ENCODE measurements around the gene MAD1L1. TPM values are rescaled to one million over a fixed set of nuclear protein-coding genes. Genes with fewer than 3 reads are reported as not detected.

The MAD1L1 gene
- total RNA-seq, 2 experiments from 2014 or later, result 157 to 160 TPM

DNA sequence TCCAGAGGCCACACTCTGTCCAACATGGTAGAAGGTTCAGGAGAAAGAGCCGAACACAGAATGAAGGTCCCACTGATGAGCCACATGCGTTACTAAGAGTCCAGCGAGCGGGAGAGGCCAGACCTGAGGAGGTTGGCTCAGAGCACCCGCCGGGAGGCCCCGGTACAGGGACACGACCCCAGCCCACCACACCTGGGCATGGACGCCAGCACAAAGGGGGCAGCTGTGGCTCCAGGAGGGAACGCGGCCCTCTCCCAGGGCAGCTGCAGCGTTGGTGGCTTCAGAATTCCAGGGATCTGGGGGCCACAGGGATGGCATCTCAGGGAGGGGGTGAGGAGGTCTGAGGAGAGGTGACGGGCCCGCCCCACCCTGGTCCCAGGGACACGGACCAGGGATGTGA is 280.0 kb downstream of the MAD1L1 start:
- Mint-ChIP-seq H3K36me3 (ENCODE audit: low read depth) (peaks cover 9% of the 10 kb centered on the region), H3K4me3 (no peak overlapping the region), H3K4me1 (ENCODE audit: low read depth) (peaks cover 17% of the 10 kb centered on the region), H3K27ac (no peak overlapping the region), H3K27me3 (no peaks in the 10 kb centered on the region), H3K9me3 (no peaks in the 10 kb centered on the region)
- H3K4me1 ChIP-seq (ENCODE audit: insufficient read depth, low read length), result peaks cover 15% of the 10 kb centered on the region
- ATAC-seq (ENCODE audit: poor library complexity) (no peak), DNase-seq (peak in 1 of 14 experiments; percentile 1)
- H3K27me3 ChIP-seq (ENCODE audit: control insufficient read depth in 1 of 2, insufficient read depth in 2 of 2, low read length in 2 of 2), result no peaks in the 10 kb centered on the region
- TF ChIP-seq, protein P1, sequence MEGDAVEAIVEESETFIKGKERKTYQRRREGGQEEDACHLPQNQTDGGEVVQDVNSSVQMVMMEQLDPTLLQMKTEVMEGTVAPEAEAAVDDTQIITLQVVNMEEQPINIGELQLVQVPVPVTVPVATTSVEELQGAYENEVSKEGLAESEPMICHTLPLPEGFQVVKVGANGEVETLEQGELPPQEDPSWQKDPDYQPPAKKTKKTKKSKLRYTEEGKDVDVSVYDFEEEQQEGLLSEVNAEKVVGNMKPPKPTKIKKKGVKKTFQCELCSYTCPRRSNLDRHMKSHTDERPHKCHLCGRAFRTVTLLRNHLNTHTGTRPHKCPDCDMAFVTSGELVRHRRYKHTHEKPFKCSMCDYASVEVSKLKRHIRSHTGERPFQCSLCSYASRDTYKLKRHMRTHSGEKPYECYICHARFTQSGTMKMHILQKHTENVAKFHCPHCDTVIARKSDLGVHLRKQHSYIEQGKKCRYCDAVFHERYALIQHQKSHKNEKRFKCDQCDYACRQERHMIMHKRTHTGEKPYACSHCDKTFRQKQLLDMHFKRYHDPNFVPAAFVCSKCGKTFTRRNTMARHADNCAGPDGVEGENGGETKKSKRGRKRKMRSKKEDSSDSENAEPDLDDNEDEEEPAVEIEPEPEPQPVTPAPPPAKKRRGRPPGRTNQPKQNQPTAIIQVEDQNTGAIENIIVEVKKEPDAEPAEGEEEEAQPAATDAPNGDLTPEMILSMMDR (IDR thresholded peaks at IDR 0.05), result no peak
- CTCF ChIA-PET, result no interaction called here
- no peak overlapping the region for H3K4me3 ChIP-seq (ENCODE audit: low read length)
- POLR2A ChIA-PET, result interaction anchor here (2.8 kb wide), 1 partner anchor 13 kb away, joined by 28 read pairs; no protein-coding TSS in a partner anchor
- H3K36me3 ChIP-seq (ENCODE audit: insufficient read depth, low read length), result peaks cover 2% of the 10 kb centered on the region
- H3K27ac ChIP-seq (ENCODE audit: low read depth in 1 of 2, low read length in 2 of 2), result no peak overlapping the region
- intact Hi-C loops (cut with DNase I, micrococcal nuclease), result no loop called here
- peaks cover 0 to 6% of the 10 kb centered on the region in 2 experiments for H3K9me3 ChIP-seq (ENCODE audit: control insufficient read depth in 1 of 2, insufficient read depth in 1 of 2, low read length in 2 of 2)

DNA sequence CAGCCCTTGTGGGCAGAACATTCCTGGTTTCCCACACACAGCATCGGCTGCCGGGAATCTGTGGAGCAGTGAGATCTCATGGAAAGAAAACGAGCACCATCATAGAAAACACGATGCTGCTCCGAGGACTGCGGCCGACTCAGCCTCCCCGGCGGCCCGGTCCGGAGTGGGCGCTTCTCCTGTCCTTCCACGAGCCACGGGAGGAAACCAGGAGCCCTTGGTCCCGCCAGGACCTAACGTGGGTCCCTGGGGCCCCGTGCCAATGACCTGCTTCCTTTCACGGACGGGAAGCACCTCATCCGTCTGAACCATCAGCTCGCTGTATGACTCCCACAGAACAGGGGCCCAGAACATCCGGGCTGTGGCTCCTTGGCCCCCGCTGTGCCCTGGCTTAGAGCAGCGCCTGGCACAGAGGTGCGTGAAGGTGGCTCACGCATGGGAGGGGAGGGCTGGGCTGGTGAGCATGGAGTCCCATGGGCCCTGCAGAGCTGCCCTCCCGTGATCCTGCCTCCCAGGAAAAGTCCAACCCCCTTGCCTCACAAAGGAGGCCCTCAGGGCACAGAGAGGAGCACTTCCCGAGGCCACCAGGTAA is 280.5 kb downstream of the MAD1L1 start:
- POLR2A ChIA-PET, result interaction anchor here (2.8 kb wide), 1 partner anchor 12 kb away, joined by 28 read pairs; no protein-coding TSS in a partner anchor
- peaks cover 15% of the 10 kb centered on the region for H3K4me1 ChIP-seq (ENCODE audit: insufficient read depth, low read length)
- H3K4me1 Mint-ChIP-seq (ENCODE audit: low read depth), result peaks cover 17% of the 10 kb centered on the region
- no peak overlapping the region for H3K4me3 Mint-ChIP-seq
- H3K4me3 ChIP-seq (ENCODE audit: low read length), result no peak overlapping the region
- intact Hi-C loops (cut with DNase I, micrococcal nuclease), result no loop called here
- peaks cover 7% of the 10 kb centered on the region for H3K36me3 Mint-ChIP-seq (ENCODE audit: low read depth)
- DNase-seq, result peak in 1 of 14 experiments; percentile 2
- CTCF ChIA-PET, result no interaction called here
- no peaks in the 10 kb centered on the region for H3K27me3 Mint-ChIP-seq
- H3K9me3 Mint-ChIP-seq, result no peaks in the 10 kb centered on the region
- no peaks in the 10 kb centered on the region for H3K27me3 ChIP-seq (ENCODE audit: control insufficient read depth in 1 of 2, insufficient read depth in 2 of 2, low read length in 2 of 2)
- H3K36me3 ChIP-seq (ENCODE audit: insufficient read depth, low read length), result peaks cover 2% of the 10 kb centered on the region
- peak overlapping the region; percentile 63 for H3K27ac Mint-ChIP-seq
- TF ChIP-seq, protein P1 (IDR thresholded peaks at IDR 0.05), result no peak
- ATAC-seq (ENCODE audit: poor library complexity), result no peak
- no peak overlapping the region for H3K27ac ChIP-seq (ENCODE audit: low read depth in 1 of 2, low read length in 2 of 2)
- H3K9me3 ChIP-seq (ENCODE audit: control insufficient read depth in 1 of 2, insufficient read depth in 1 of 2, low read length in 2 of 2), result peaks cover 0 to under 1% of the 10 kb centered on the region in 2 experiments

DNA sequence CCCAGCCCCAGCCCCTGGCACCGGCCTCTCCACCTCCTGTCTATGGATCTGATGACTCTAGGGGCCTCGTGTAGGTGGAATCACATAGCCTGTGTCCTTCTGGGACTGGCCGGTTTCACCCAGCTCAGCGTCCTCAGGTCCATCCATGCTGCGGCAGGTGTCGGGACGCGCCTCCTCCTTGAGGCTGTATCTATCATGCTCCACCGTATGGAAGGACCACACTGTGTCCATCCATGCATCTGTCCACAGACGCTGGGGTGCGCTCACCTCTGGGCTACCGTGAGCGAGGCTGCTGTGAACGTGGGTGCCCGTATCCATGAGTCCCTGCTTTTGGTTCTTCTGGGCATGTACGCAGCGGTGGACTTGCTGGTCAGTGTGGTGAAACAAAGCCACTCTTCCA is 281.1 kb downstream of the MAD1L1 start:
- no peak for DNase-seq
- intact Hi-C loops (cut with DNase I, micrococcal nuclease), result no loop called here
- H3K9me3 Mint-ChIP-seq, result no peaks in the 10 kb centered on the region
- H3K4me3 ChIP-seq (ENCODE audit: low read length), result no peak overlapping the region
- peaks cover 19% of the 10 kb centered on the region for H3K4me1 ChIP-seq (ENCODE audit: insufficient read depth, low read length)
- peaks cover 2% of the 10 kb centered on the region for H3K36me3 ChIP-seq (ENCODE audit: insufficient read depth, low read length)
- H3K4me3 Mint-ChIP-seq, result no peak overlapping the region
- ATAC-seq (ENCODE audit: poor library complexity), result no peak
- peak overlapping the region; percentile 63 for H3K27ac Mint-ChIP-seq
- POLR2A ChIA-PET, result interaction anchor here (1.0 to 2.8 kb wide), 3 partner anchors 9 to 24 kb away, joined by 3 to 28 read pairs (median 6); no protein-coding TSS in a partner anchor
- peaks cover 17% of the 10 kb centered on the region for H3K4me1 Mint-ChIP-seq (ENCODE audit: low read depth)
- no peaks in the 10 kb centered on the region for H3K27me3 Mint-ChIP-seq
- no peaks in the 10 kb centered on the region for H3K27me3 ChIP-seq (ENCODE audit: control insufficient read depth in 1 of 2, insufficient read depth in 2 of 2, low read length in 2 of 2)
- H3K27ac ChIP-seq (ENCODE audit: low read depth in 1 of 2, low read length in 2 of 2), result no peak overlapping the region
- peaks cover under 1% of the 10 kb centered on the region for H3K36me3 Mint-ChIP-seq (ENCODE audit: low read depth)
- TF ChIP-seq, protein P1 (IDR thresholded peaks at IDR 0.05), result no peak
- CTCF ChIA-PET, result no interaction called here
- H3K9me3 ChIP-seq (ENCODE audit: control insufficient read depth in 1 of 2, insufficient read depth in 1 of 2, low read length in 2 of 2), result no peaks in the 10 kb centered on the region
